Activated CD4-positive, alpha-beta T cell treated with anti-CD3 and anti-CD28 coated beads, Interleukin-2, Interleukin-4, amounts not matched to agents 100 ng/mL and 50 ng/mL, durations not matched to agents 16 hours and 8 hours (primary cell): ENCODE measurements around the gene NRF1.
"Not testable (repeated sequence)": the region's sequence is repeated elsewhere in the genome, so short reads cannot be mapped to it uniquely, and the experiment has no call there.

Experiments
- DNase-seq: peaks from one replicate; pipeline ENCODE4 v3.0.0-alpha.2; 2020; ENCODE audit warnings: low spot score

The NRF1 gene

GRCh38 chr7:129782818-129783583 is 171.5 kb downstream of the NRF1 start:
- DNase-seq = no peak

- DNase-seq = no peak
These were observed 172.0 kb downstream of the NRF1 start for GRCh38 chr7:129783584-129783919.

- no peak for DNase-seq
These were observed 172.9 kb downstream of the NRF1 start for GRCh38 chr7:129784437-129784782.

GRCh38 chr7:129784783-129785684 is 173.5 kb downstream of the NRF1 start:
- DNase-seq = no peak

GRCh38 chr7:129785685-129786514 is 174.4 kb downstream of the NRF1 start:
- no peak for DNase-seq

- no peak for DNase-seq
These were observed 175.5 kb downstream of the NRF1 start for GRCh38 chr7:129786825-129787563.

GRCh38 chr7:129789000-129789399 is 177.5 kb downstream of the NRF1 start:
- DNase-seq = no peak

- DNase-seq = no peak
These were observed 178.1 kb downstream of the NRF1 start for GRCh38 chr7:129789652-129790051.

- DNase-seq = no peak
These were observed 178.6 kb downstream of the NRF1 start for GRCh38 chr7:129790136-129790535.

GRCh38 chr7:129792721-129793120 is 181.2 kb downstream of the NRF1 start:
- no peak for DNase-seq

GRCh38 chr7:129793506-129794310 is 182.2 kb downstream of the NRF1 start:
- DNase-seq = no peak

GRCh38 chr7:129794461-129794860 is 182.9 kb downstream of the NRF1 start:
- DNase-seq = not testable (repeated sequence)

GRCh38 chr7:129796186-129796775 is 184.8 kb downstream of the NRF1 start:
- no peak for DNase-seq

GRCh38 chr7:129797214-129797789 is 185.8 kb downstream of the NRF1 start:
- DNase-seq = no peak

GRCh38 chr7:129798616-129799349 is 187.3 kb downstream of the NRF1 start:
- no peak for DNase-seq

GRCh38 chr7:129799350-129799955 is 187.9 kb downstream of the NRF1 start:
- DNase-seq = no peak

- DNase-seq = no peak
These were observed 189.4 kb downstream of the NRF1 start for GRCh38 chr7:129800901-129801300.

GRCh38 chr7:129801882-129802281 is 190.4 kb downstream of the NRF1 start:
- DNase-seq = no peak

- DNase-seq = no peak
These were observed 192.1 kb downstream of the NRF1 start for GRCh38 chr7:129803546-129804081.
